Cortex of kidney (tissue), 1 donor: ENCODE measurements around the gene WASF2.

Experiments used
- DNase-seq: peaks from one replicate; lab custom pipeline; 2025; lab: John Stamatoyannopoulos, UW

The WASF2 gene

GRCh38 chr1:27357281-27358037 lies 132.5 kb downstream of the WASF2 start:
- no peak for DNase-seq

DNA sequence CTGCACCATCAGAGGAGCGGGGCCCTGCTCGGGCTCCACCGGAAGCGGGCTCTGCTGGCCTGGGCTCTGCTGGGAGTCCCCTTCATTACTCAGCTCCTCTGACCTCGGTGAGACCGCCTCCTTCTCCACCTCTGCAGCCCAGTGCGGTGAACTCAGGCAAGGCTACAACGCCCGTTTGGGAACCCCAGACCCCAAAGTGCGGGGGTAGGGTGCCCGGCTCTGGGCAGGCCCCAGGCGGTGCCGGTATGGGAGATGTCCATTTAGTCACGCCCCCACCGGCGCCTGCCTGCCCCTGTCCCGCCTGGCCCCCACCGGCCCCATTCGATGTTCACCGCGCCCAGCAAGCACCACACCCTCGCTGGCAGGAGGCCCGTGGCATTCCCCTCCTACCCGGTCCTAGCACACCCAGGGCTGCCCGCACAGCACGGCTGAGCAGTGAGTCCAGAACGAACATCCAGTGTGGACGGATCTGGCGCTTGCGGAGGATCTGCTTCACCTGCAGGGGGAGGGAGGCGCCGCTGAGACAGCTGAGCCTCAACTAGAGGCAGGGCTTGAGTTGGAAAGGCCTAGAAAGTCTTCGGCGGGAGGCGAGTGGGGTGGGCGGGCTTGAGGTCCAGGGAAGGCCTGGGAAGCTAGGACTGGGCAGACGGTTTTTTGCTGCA lies 133.2 kb downstream of the WASF2 start:
- no peak for DNase-seq

DNA sequence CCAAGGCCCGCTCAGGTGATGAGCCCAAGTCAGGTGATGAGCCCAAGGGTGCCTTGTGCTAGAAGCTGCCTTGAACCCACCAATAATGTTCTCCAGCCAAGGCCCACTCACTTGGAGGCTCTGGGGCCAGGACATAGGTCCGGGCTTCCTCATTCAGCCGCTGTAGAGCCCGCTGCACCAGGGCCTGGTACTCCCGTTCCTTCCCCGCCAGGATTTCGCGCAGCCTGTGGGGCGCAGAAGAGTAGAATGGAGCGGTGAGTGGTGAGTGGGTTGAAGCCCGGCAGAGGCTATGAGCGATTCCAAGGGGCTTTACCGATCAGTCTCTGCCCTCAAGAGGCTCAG lies 133.7 kb downstream of the WASF2 start:
- DNase-seq, result no peak

- no peak for DNase-seq
Measured at GRCh38 chr1:27355683-27356082, 134.3 kb downstream of the WASF2 start.
